ENCODE measurements around the gene NCBP2L. TPM values are rescaled to one million over a fixed set of nuclear protein-coding genes. Genes with fewer than 3 reads are reported as not detected.
A peak's percentile ranks its signal among the peaks of the same experiment; 100 is the strongest.
"Not testable (repeated sequence)": the region's sequence is repeated elsewhere in the genome, so short reads cannot be mapped to it uniquely, and the experiment has no call there.

The NCBP2L gene
- polyA plus RNA-seq, 1 donor from 2014 or later: not detected

GRCh38 chrX:107810053-107810452, 32.5 kb downstream of the NCBP2L start:
- H3K4me1 Mint-ChIP-seq, H3K27ac Mint-ChIP-seq, H3K9me3 Mint-ChIP-seq, H3K27me3 Mint-ChIP-seq, H3K36me3 Mint-ChIP-seq, H3K4me3 Mint-ChIP-seq: not testable (repeated sequence)

- peaks cover 2 to 8% (median 3%) of the 10 kb centered on the region in 3 donors for H3K9me3 Mint-ChIP-seq
- H3K4me1 Mint-ChIP-seq: peaks cover 0 to 5% (median 2%) of the 10 kb centered on the region in 3 donors
- no peaks in the 10 kb centered on the region for H3K36me3 Mint-ChIP-seq
- H3K4me3 Mint-ChIP-seq: no peak overlapping the region
- peaks cover 1% of the 10 kb centered on the region for H3K27me3 Mint-ChIP-seq
- no peak overlapping the region for H3K27ac Mint-ChIP-seq
Observed at GRCh38 chrX:107818900-107819521, 41.5 kb downstream of the NCBP2L start.

- Mint-ChIP-seq H3K27me3 (no peaks in the 10 kb centered on the region), H3K36me3 (no peaks in the 10 kb centered on the region), H3K4me1 (peaks cover 7 to 18% (median 12%) of the 10 kb centered on the region in 3 donors), H3K4me3 (no peak overlapping the region), H3K27ac (no peak overlapping the region), H3K9me3 (peaks cover 2 to 8% (median 3%) of the 10 kb centered on the region in 3 donors)
Observed at GRCh38 chrX:107823042-107823441, 45.5 kb downstream of the NCBP2L start.

- Mint-ChIP-seq H3K9me3 (peaks cover 2 to 8% (median 3%) of the 10 kb centered on the region in 3 donors), H3K4me3 (no peak overlapping the region), H3K27ac (no peak overlapping the region), H3K36me3 (no peaks in the 10 kb centered on the region), H3K27me3 (no peaks in the 10 kb centered on the region), H3K4me1 (peaks cover 7 to 18% (median 12%) of the 10 kb centered on the region in 3 donors)
Observed at GRCh38 chrX:107823456-107823855, 45.9 kb downstream of the NCBP2L start.

- H3K4me1 Mint-ChIP-seq: peaks cover 7 to 18% (median 12%) of the 10 kb centered on the region in 3 donors
- peak within 1 kb of the TSS in 2 of 3 donors; percentile 67 to 87 for H3K27ac Mint-ChIP-seq
- peak within 1 kb of the TSS; percentile 80 to 92 (median 88) for H3K4me3 Mint-ChIP-seq
- no peaks in the 10 kb centered on the region for H3K9me3 Mint-ChIP-seq
- H3K27me3 Mint-ChIP-seq: no peaks in the 10 kb centered on the region
- H3K36me3 Mint-ChIP-seq: no peaks in the 10 kb centered on the region
Observed at GRCh38 chrX:107825698-107826237, 48.2 kb downstream of the NCBP2L start, which contains the start of gene MID2. Gene MID2, plus strand, starts transcription at chrX:107825866. Its CDS starts 561 bp downstream, at chrX:107826427.

GRCh38 chrX:107826238-107827029, 48.9 kb downstream of the NCBP2L start:
- Mint-ChIP-seq H3K36me3 (no peaks in the 10 kb centered on the region), H3K27ac (peak overlapping the region in 2 of 3 donors; percentile 33 to 87), H3K4me1 (peaks cover 7 to 18% (median 12%) of the 10 kb centered on the region in 3 donors), H3K4me3 (peak overlapping the region; percentile 83 to 93 (median 89)), H3K9me3 (no peaks in the 10 kb centered on the region), H3K27me3 (no peaks in the 10 kb centered on the region)

GRCh38 chrX:107827030-107827831, 49.7 kb downstream of the NCBP2L start:
- Mint-ChIP-seq H3K4me3 (peak overlapping the region; percentile 83 to 93 (median 89)), H3K9me3 (no peaks in the 10 kb centered on the region), H3K4me1 (peaks cover 7 to 18% (median 12%) of the 10 kb centered on the region in 3 donors), H3K27me3 (no peaks in the 10 kb centered on the region), H3K27ac (peak overlapping the region in 2 of 3 donors; percentile 33 to 87), H3K36me3 (no peaks in the 10 kb centered on the region)

GRCh38 chrX:107827852-107828251, 50.3 kb downstream of the NCBP2L start:
- Mint-ChIP-seq H3K27ac (no peak overlapping the region), H3K27me3 (no peaks in the 10 kb centered on the region), H3K9me3 (no peaks in the 10 kb centered on the region), H3K4me3 (peak overlapping the region in 3 of 4 donors; percentile 12 to 86 (median 63)), H3K4me1 (peaks cover 7 to 18% (median 12%) of the 10 kb centered on the region in 3 donors), H3K36me3 (no peaks in the 10 kb centered on the region)

- Mint-ChIP-seq H3K9me3 (no peaks in the 10 kb centered on the region), H3K27me3 (no peaks in the 10 kb centered on the region), H3K4me3 (peak overlapping the region in 1 of 4 donors; percentile 19), H3K36me3 (no peaks in the 10 kb centered on the region), H3K27ac (no peak overlapping the region), H3K4me1 (peaks cover 5 to 12% (median 10%) of the 10 kb centered on the region in 3 donors)
Observed at GRCh38 chrX:107829878-107830277, 52.3 kb downstream of the NCBP2L start.

GRCh38 chrX:107831071-107831730, 53.7 kb downstream of the NCBP2L start:
- Mint-ChIP-seq H3K4me3 (no peak overlapping the region), H3K36me3 (no peaks in the 10 kb centered on the region), H3K9me3 (no peaks in the 10 kb centered on the region), H3K27me3 (peaks cover 3% of the 10 kb centered on the region), H3K27ac (no peak overlapping the region), H3K4me1 (peaks cover 5 to 9% (median 6%) of the 10 kb centered on the region in 3 donors)

- Mint-ChIP-seq H3K36me3 (no peaks in the 10 kb centered on the region), H3K27me3 (peaks cover 3% of the 10 kb centered on the region), H3K27ac (no peak overlapping the region), H3K4me3 (no peak overlapping the region), H3K4me1 (no peaks in the 10 kb centered on the region), H3K9me3 (no peaks in the 10 kb centered on the region)
Observed at GRCh38 chrX:107834275-107835201, 57.0 kb downstream of the NCBP2L start.

GRCh38 chrX:107836958-107837357, 59.4 kb downstream of the NCBP2L start:
- H3K9me3 Mint-ChIP-seq: no peaks in the 10 kb centered on the region
- H3K36me3 Mint-ChIP-seq: peaks cover 2% of the 10 kb centered on the region
- H3K4me1 Mint-ChIP-seq: no peaks in the 10 kb centered on the region
- H3K27ac Mint-ChIP-seq: no peak overlapping the region
- no peak overlapping the region for H3K4me3 Mint-ChIP-seq
- H3K27me3 Mint-ChIP-seq: peaks cover 3% of the 10 kb centered on the region

GRCh38 chrX:107840971-107841370, 63.4 kb downstream of the NCBP2L start:
- no peaks in the 10 kb centered on the region for H3K27me3 Mint-ChIP-seq
- H3K4me3 Mint-ChIP-seq: no peak overlapping the region
- H3K4me1 Mint-ChIP-seq: no peaks in the 10 kb centered on the region
- H3K36me3 Mint-ChIP-seq: peaks cover 2% of the 10 kb centered on the region
- no peaks in the 10 kb centered on the region for H3K9me3 Mint-ChIP-seq
- H3K27ac Mint-ChIP-seq: no peak overlapping the region
